Ascending aorta (tissue), 2 donors: ENCODE measurements around the gene GANC. TPM values are rescaled to one million over a fixed set of nuclear protein-coding genes. Genes with fewer than 3 reads are reported as not detected.

Source experiments
- DNase-seq, 2 donors: peaks; one replicate each; pipeline ENCODE4 v3.0.0-alpha.2; 2019; ENCODE audit warnings: low spot score in 2 of 2
- H3K27ac ChIP-seq, 2 donors: fragments of 200-600 bp; sonication (generic); one replicate each; pipeline ENCODE4 v1.5.1; 2016 to 2017; ENCODE audit warnings: mild to moderate bottlenecking in 1 of 2
- H3K27me3 ChIP-seq: fragments of 200-600 bp; sonication (generic); one replicate; pipeline ENCODE4 v1.5.1; 2017
- H3K36me3 ChIP-seq, 2 donors: fragments of 200-600 bp; sonication (generic); one replicate each; pipeline ENCODE4 v1.5.1; 2016
- H3K4me1 ChIP-seq, 2 donors: fragments of 200-600 bp; sonication (generic); one replicate each; pipeline ENCODE4 v1.5.1; 2016 to 2017; ENCODE audit warnings: mild to moderate bottlenecking in 1 of 2
- H3K4me3 ChIP-seq, 2 donors: fragments of 200-600 bp; sonication (generic); one replicate each; pipeline ENCODE4 v1.5.1; 2016 to 2017; ENCODE audit warnings: mild to moderate bottlenecking in 1 of 2
- H3K9me3 ChIP-seq, 2 donors: fragments of 200-600 bp; sonication (generic); one replicate each; pipeline ENCODE4 v1.5.1; 2016
- CTCF ChIP-seq, 3 experiments: fragments of 200-600 bp in 2 of 3; fragments of 450-650 bp in 1 of 3; sonication (generic) in 2 of 3; IDR thresholded peaks; one replicate each; pipeline ENCODE4 v1.5.1; 2016 to 2019; ENCODE audit warnings: antibody characterized with exemption in 3 of 3, mild to moderate bottlenecking in 1 of 3, moderate library complexity in 1 of 3
- intact Hi-C: fragments of 100-400 bp; cut with DNase I; formaldehyde crosslinking; loops from one replicate; pipeline ENCODE4 v1.15.1; 2023
- total RNA-seq: library from RNA; depleted of rRNA; stranded (reverse); fragments of >200 nt; gene quantifications from one replicate; pipeline ENCODE4 v1.1.0, GENCODE V29; 2016

GANC gene
- total RNA-seq, 1 donor from 2014 or later, result 22.9 TPM

- no peaks in the 10 kb centered on the region for H3K4me1 ChIP-seq
- DNase-seq, result no peak
- no peak overlapping the region for H3K27ac ChIP-seq
- no peaks in the 10 kb centered on the region for H3K9me3 ChIP-seq
- no peaks in the 10 kb centered on the region for H3K27me3 ChIP-seq
- H3K36me3 ChIP-seq, result peaks cover 0 to 7% of the 10 kb centered on the region in 2 donors
- TF ChIP-seq CTCF (IDR thresholded peaks at IDR 0.05), result peak in 1 of 3 experiments; percentile 11
- intact Hi-C loops, result no loop called here
- no peak overlapping the region for H3K4me3 ChIP-seq
Measured at GRCh38 chr15:42385206-42385979, 112.4 kb downstream of the GANC start.

GRCh38 chr15:42385980-42386700 is 113.1 kb downstream of the GANC start:
- Histone ChIP-seq H3K4me1 (no peaks in the 10 kb centered on the region), H3K36me3 (peaks cover 0 to 7% of the 10 kb centered on the region in 2 donors), H3K27me3 (no peaks in the 10 kb centered on the region), H3K9me3 (no peaks in the 10 kb centered on the region), H3K27ac (no peak overlapping the region), H3K4me3 (no peak overlapping the region)
- intact Hi-C loops, result no loop called here
- TF ChIP-seq CTCF (IDR thresholded peaks at IDR 0.05), result no peak
- DNase-seq, result no peak

GRCh38 chr15:42387603-42388002 is 114.6 kb downstream of the GANC start:
- no peak overlapping the region for H3K27ac ChIP-seq
- H3K4me3 ChIP-seq, result no peak overlapping the region
- intact Hi-C loops, result no loop called here
- no peak for TF ChIP-seq CTCF (IDR thresholded peaks at IDR 0.05)
- DNase-seq, result no peak
- H3K9me3 ChIP-seq, result no peaks in the 10 kb centered on the region
- H3K4me1 ChIP-seq, result no peaks in the 10 kb centered on the region
- H3K36me3 ChIP-seq, result peaks cover 0 to 7% of the 10 kb centered on the region in 2 donors
- no peaks in the 10 kb centered on the region for H3K27me3 ChIP-seq

- no peak for DNase-seq
- H3K27me3 ChIP-seq, result no peaks in the 10 kb centered on the region
Measured at GRCh38 chr15:42392309-42393024, 119.5 kb downstream of the GANC start.

More at GRCh38 chr15:42392309-42393024, 119.5 kb downstream of the GANC start:
- H3K4me1 ChIP-seq, result no peaks in the 10 kb centered on the region
- H3K36me3 ChIP-seq, result no peaks in the 10 kb centered on the region
- intact Hi-C loops, result no loop called here
- TF ChIP-seq CTCF (IDR thresholded peaks at IDR 0.05), result no peak
- no peak overlapping the region for H3K27ac ChIP-seq
- no peaks in the 10 kb centered on the region for H3K9me3 ChIP-seq
- H3K4me3 ChIP-seq, result no peak overlapping the region
